Calu3 (cell line): ENCODE data around the gene GALNTL6. TPM values are rescaled to one million over a fixed set of nuclear protein-coding genes. Genes with fewer than 3 reads are reported as not detected.

Experiments used
- BruUV-seq: library from RNA; stranded (reverse); fragments of 400-500 nt; replicated peaks from 2 replicates; lab custom pipeline; 2021; lab: Mats Ljungman, UMichigan
- CTCF ChIA-PET: fragments of 300-600 bp; sonication (Branson Sonifier 250); formaldehyde crosslinking; loops from one replicate; lab custom pipeline; 2022; ENCODE audit warnings: antibody characterized with exemption; lab: Charles Lee
- DNase-seq: peaks from one replicate; pipeline ENCODE4 v3.0.0; 2022
- H3K27ac Mint-ChIP-seq: one replicate; pipeline ENCODE4 v1.8.0; 2022; ENCODE audit warnings: mixed read lengths; ENCODE audit not compliant: unreplicated experiment
- H3K27me3 Mint-ChIP-seq: one replicate; pipeline ENCODE4 v1.8.0; 2022; ENCODE audit warnings: mixed read lengths; ENCODE audit not compliant: unreplicated experiment
- H3K36me3 Mint-ChIP-seq: one replicate; pipeline ENCODE4 v1.8.0; 2022; ENCODE audit warnings: mild to moderate bottlenecking, moderate library complexity, mixed read lengths; ENCODE audit not compliant: insufficient read depth, unreplicated experiment
- H3K4me1 Mint-ChIP-seq: one replicate; pipeline ENCODE4 v1.8.0; 2022; ENCODE audit warnings: mild to moderate bottlenecking, low read depth, mixed read lengths; ENCODE audit not compliant: unreplicated experiment
- H3K4me3 Mint-ChIP-seq: one replicate; pipeline ENCODE4 v1.8.0; 2022; ENCODE audit warnings: mild to moderate bottlenecking, low read depth, moderate library complexity, mixed read lengths; ENCODE audit not compliant: unreplicated experiment
- H3K9me3 Mint-ChIP-seq: one replicate; pipeline ENCODE4 v1.8.0; 2022; ENCODE audit warnings: low read depth, mixed read lengths; ENCODE audit not compliant: unreplicated experiment
- intact Hi-C: fragments of 100-400 bp; cut with micrococcal nuclease; formaldehyde crosslinking; loops from one replicate; pipeline ENCODE4 v1.10.0; 2022; ENCODE audit not compliant: unreplicated experiment
- total RNA-seq: library from RNA; stranded (reverse); gene quantifications from 2 replicates; pipeline ENCODE4 v1.2.3, GENCODE V29; 2022
- TF ChIP-seq, protein P1 (sequence below): fragments of 200-600 bp; IDR thresholded peaks from one replicate; pipeline ENCODE4 v1.8.0; 2022; ENCODE audit warnings: antibody characterized with exemption; ENCODE audit not compliant: unreplicated experiment

GALNTL6 gene
- total RNA-seq, 1 experiment from 2014 or later: not detected

- Mint-ChIP-seq H3K36me3 (no peaks in the 10 kb centered on the region), H3K27ac (no peak overlapping the region), H3K9me3 (no peaks in the 10 kb centered on the region), H3K4me3 (no peak overlapping the region), H3K4me1 (no peaks in the 10 kb centered on the region), H3K27me3 (no peaks in the 10 kb centered on the region)
- no TSS peak for BruUV-seq
- no peak for DNase-seq
- CTCF ChIA-PET: no interaction called here
- intact Hi-C loops: no loop called here
- TF ChIP-seq, protein P1, sequence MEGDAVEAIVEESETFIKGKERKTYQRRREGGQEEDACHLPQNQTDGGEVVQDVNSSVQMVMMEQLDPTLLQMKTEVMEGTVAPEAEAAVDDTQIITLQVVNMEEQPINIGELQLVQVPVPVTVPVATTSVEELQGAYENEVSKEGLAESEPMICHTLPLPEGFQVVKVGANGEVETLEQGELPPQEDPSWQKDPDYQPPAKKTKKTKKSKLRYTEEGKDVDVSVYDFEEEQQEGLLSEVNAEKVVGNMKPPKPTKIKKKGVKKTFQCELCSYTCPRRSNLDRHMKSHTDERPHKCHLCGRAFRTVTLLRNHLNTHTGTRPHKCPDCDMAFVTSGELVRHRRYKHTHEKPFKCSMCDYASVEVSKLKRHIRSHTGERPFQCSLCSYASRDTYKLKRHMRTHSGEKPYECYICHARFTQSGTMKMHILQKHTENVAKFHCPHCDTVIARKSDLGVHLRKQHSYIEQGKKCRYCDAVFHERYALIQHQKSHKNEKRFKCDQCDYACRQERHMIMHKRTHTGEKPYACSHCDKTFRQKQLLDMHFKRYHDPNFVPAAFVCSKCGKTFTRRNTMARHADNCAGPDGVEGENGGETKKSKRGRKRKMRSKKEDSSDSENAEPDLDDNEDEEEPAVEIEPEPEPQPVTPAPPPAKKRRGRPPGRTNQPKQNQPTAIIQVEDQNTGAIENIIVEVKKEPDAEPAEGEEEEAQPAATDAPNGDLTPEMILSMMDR: no peak
Measured at GRCh38 chr4:172105918-172106317, 292.7 kb downstream of the GALNTL6 start.

- no peaks in the 10 kb centered on the region for H3K9me3 Mint-ChIP-seq
- no peak for DNase-seq
- H3K27me3 Mint-ChIP-seq: no peaks in the 10 kb centered on the region
- no TSS peak for BruUV-seq
- H3K27ac Mint-ChIP-seq: no peak overlapping the region
- H3K36me3 Mint-ChIP-seq: no peaks in the 10 kb centered on the region
- H3K4me1 Mint-ChIP-seq: no peaks in the 10 kb centered on the region
- H3K4me3 Mint-ChIP-seq: no peak overlapping the region
- intact Hi-C loops: no loop called here
- CTCF ChIA-PET: no interaction called here
- TF ChIP-seq, protein P1: no peak
Measured at GRCh38 chr4:172109466-172109865, 296.3 kb downstream of the GALNTL6 start.

DNA sequence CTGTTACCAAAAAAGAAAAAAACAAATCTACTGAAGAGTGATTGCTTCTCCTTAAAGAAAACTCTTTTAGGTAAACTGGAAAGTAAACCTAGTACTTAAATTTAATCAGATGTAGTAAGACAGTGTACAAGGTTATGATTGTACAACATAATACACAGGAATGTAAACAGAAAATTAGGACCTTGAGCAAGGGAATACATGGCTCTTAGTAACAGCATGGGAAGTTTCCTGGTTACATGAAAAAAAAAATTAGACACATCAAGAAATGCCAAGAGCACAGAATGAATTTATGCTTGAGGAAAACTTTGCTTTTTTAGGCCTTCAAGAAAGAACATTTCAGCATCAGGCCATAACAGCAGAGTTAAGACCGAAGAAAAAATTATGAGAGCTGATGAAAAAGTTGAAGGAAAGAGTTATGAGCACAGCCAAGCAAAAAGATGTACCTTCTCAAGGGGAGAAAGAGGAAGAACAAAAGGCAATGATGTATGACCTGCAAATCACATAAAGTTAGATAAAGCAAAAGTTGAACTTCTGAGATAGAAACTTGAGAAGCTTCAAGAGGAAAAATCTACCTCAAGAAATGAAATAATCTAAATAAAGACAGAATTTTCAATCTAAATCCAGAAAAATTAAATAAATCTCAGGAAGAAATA is 311.6 kb downstream of the GALNTL6 start:
- Mint-ChIP-seq H3K36me3 (no peaks in the 10 kb centered on the region), H3K27ac (no peak overlapping the region), H3K4me1 (no peaks in the 10 kb centered on the region), H3K9me3 (no peaks in the 10 kb centered on the region), H3K4me3 (no peak overlapping the region), H3K27me3 (no peaks in the 10 kb centered on the region)
- TF ChIP-seq, protein P1: no peak
- CTCF ChIA-PET: no interaction called here
- no peak for DNase-seq
- no TSS peak for BruUV-seq
- intact Hi-C loops: loop anchor here (5.0 kb wide), 1 partner anchor 292 kb away; no protein-coding TSS in a partner anchor

DNA sequence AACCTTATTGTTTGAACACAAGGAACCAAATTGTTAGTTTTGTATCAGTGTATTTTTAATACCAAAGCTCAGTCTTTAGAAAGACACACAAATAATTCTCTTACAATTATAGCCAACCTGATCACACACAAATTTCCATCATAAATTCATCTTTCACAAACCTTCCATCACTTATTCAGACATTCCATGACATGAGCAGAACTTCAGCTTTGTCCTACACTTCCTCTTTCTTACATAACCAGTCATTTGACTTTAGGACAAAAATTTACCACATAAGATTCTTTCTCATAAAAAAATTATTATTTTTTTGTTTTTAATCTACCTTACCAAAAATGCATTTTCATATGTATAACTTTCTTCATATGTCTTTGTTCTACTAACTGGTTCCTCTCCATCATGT is 312.2 kb downstream of the GALNTL6 start:
- Mint-ChIP-seq H3K27me3 (no peaks in the 10 kb centered on the region), H3K4me1 (no peaks in the 10 kb centered on the region), H3K27ac (no peak overlapping the region), H3K4me3 (no peak overlapping the region), H3K36me3 (no peaks in the 10 kb centered on the region), H3K9me3 (no peaks in the 10 kb centered on the region)
- BruUV-seq: no TSS peak
- intact Hi-C loops: loop anchor here (5.0 kb wide), 1 partner anchor 293 kb away; no protein-coding TSS in a partner anchor
- no peak for DNase-seq
- CTCF ChIA-PET: no interaction called here
- TF ChIP-seq, protein P1: no peak
